Heart left ventricle (tissue), 16 donors: ENCODE results near the gene SMG1. TPM values are rescaled to one million over a fixed set of nuclear protein-coding genes. Genes with fewer than 3 reads are reported as not detected.
"Not testable (repeated sequence)": the region's sequence is repeated elsewhere in the genome, so short reads cannot be mapped to it uniquely, and the experiment has no call there.

Experiments used
- ATAC-seq, 4 donors: fragments of 200-7000 bp; cut with Tn5 transposase; one replicate each; pipeline ENCODE4 v1.9.1; 2020 to 2022; ENCODE audit warnings: moderate library complexity in 4 of 4, mild to moderate bottlenecking in 3 of 4, moderate number of reproducible peaks in 1 of 4
- DNase-seq, 5 donors: peaks; one replicate each; pipeline ENCODE4 v3.0.0-alpha.2; 2020
- H3K27ac ChIP-seq, 12 donors: fragments of 200-600 bp; sonication (generic) in 4 of 12; one replicate each; pipeline versions ENCODE4 v1.5.0 to v1.8.0; 2016 to 2022; ENCODE audit warnings: mild to moderate bottlenecking in 2 of 12
- H3K27me3 ChIP-seq, 9 donors: fragments of 200-600 bp; sonication (generic) in 2 of 9; one replicate each; pipeline versions ENCODE4 v1.5.1 to v1.8.0; 2016 to 2022; ENCODE audit warnings: mild to moderate bottlenecking in 3 of 9
- H3K36me3 ChIP-seq, 9 donors: fragments of 200-600 bp; sonication (generic) in 2 of 9; one replicate each; pipeline versions ENCODE4 v1.5.0 to v1.8.0; 2018 to 2022; ENCODE audit warnings: mild to moderate bottlenecking in 2 of 9
- H3K4me1 ChIP-seq, 12 donors: fragments of 200-600 bp; sonication (generic) in 4 of 12; one replicate each; pipeline versions ENCODE4 v1.5.0 to v1.8.0; 2016 to 2022; ENCODE audit warnings: mild to moderate bottlenecking in 3 of 12
- H3K4me3 ChIP-seq, 12 donors: fragments of 200-600 bp; sonication (generic) in 4 of 12; one replicate each; pipeline versions ENCODE4 v1.5.0 to v1.8.0; 2017 to 2022; ENCODE audit warnings: mild to moderate bottlenecking in 9 of 12, moderate library complexity in 4 of 12
- H3K9me3 ChIP-seq, 12 donors: fragments of 200-600 bp; sonication (generic) in 4 of 12; one replicate each; pipeline versions ENCODE4 v1.5.0 to v1.8.0; 2016 to 2022; ENCODE audit warnings: mild to moderate bottlenecking in 1 of 12
- POLR2A ChIP-seq, 2 donors: fragments of 450-650 bp; IDR thresholded peaks; one replicate each; pipeline ENCODE4 v1.6.1; 2017; ENCODE audit warnings: antibody characterized with exemption in 2 of 2, mild to moderate bottlenecking in 2 of 2, moderate library complexity in 2 of 2
- WGBS, 4 donors: extraction: QIAGEN DNeasy Blood & Tissue Kit in 2 of 4; methylation state at CpG; one replicate each; pipeline versions ENCODE4 v1.1.5 to v1.1.7; 2013 to 2018; 5-methylcytosine and 5-hydroxymethylcytosine counted together
- intact Hi-C, 10 donors: fragments of 100-400 bp; cut with DNase I; formaldehyde crosslinking; loops; one replicate each; pipeline versions ENCODE4 v1.11.1 to v1.14.2; 2022
- polyA plus RNA-seq, 2 donors: library from polyadenylated mRNA; stranded (reverse); fragments of 200-250 nt; gene quantifications; one replicate each; pipeline ENCODE4 v1.2.3, GENCODE V29; 2013
- total RNA-seq, 9 donors: library from RNA; depleted of rRNA in 2 of 9; stranded (reverse); fragments of >200 nt in 2 of 9; fragmentation: NEBNext Ultra II Directional in 3 of 9; extraction: Animal tissue kit (Norgen Biotek cat#: 25700) in 3 of 9; gene quantifications; one replicate each; pipeline versions ENCODE4 v1.1.0 to v1.2.4, GENCODE V29; 2016 to 2023
- TF ChIP-seq, protein P1 (sequence below), 12 donors: fragments of 200-600 bp; sonication (generic) in 4 of 12; IDR thresholded peaks; one replicate each; pipeline versions ENCODE4 v1.5.0 to v1.8.0; 2018 to 2022; ENCODE audit warnings: antibody characterized with exemption in 12 of 12, mild to moderate bottlenecking in 5 of 12
- donor health status: ischemic (EF 13 %, LVEDD 7.1; RV severe dilation, severe dysfunction).
- donor health status: healthy with polysubstance abuse.
- donor health status: DM: no; HTN: yes; CAD: no.
- donor health status: DM: no; HTN: no; CAD: no.
- donor health status: ischemic (EF 25% LVEDD 6.9; RV normal size, moderate dysfunction).
- donor health status: ischemic (EF 25% LVEDD 5.7; RV mildly dilated, moderate dysfunction).
- donor health status: healthy.
- donor health status: DM: yes; HTN: yes; CAD: no.
- donor health status: ischemic (EF 35%, LVEDD 5.7; RV mildly dilated, moderate dysfunction).
- donor health status: nonischemic (EF 11% LVEDD 7.7; RV severe dilation, severe dysfunction).
- donor health status: DM: yes; HTN: yes; CAD: no.
- donor health status: PGD.
- donor health status: ischemic (EF 29% LVEDD 5.4; RV normal size, mild dysfunction).
- donor health status: nonischemic (EF 23%, LVEDD 6.1; RV moderate dilation, normal function).

Gene SMG1
- total and polyA plus RNA-seq, 11 donors: 15.9 to 78.0 (median 46.8) TPM

DNA sequence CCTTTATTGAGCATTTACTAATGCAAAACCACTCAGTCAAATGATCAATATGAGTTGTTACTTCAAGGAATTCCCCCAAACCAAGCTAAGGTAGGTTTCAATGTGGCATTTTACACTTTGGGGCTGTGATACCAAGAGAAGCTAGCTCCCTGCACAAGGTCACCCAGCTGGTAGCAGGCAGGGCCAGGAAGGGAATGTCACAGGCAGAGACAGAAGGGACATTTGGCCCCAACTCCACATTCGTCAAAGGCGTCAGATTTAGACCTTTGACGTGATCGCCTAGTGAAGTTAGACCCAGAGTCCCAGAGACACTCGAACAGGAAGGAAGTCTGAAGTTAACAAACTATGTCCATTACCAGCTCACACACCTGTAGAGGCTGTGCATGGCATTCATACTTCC lies 5.5 kb upstream of the SMG1 start:
- Histone ChIP-seq H3K4me1 (peaks cover 0 to 19% (median 7%) of the 10 kb centered on the region in 12 donors), H3K27me3 (no peaks in the 10 kb centered on the region), H3K36me3 (no peaks in the 10 kb centered on the region), H3K27ac (peak overlapping the region; percentile 76 to 97 (median 88)), H3K4me3 (no peak overlapping the region), H3K9me3 (no peaks in the 10 kb centered on the region)
- TF ChIP-seq, protein P1, sequence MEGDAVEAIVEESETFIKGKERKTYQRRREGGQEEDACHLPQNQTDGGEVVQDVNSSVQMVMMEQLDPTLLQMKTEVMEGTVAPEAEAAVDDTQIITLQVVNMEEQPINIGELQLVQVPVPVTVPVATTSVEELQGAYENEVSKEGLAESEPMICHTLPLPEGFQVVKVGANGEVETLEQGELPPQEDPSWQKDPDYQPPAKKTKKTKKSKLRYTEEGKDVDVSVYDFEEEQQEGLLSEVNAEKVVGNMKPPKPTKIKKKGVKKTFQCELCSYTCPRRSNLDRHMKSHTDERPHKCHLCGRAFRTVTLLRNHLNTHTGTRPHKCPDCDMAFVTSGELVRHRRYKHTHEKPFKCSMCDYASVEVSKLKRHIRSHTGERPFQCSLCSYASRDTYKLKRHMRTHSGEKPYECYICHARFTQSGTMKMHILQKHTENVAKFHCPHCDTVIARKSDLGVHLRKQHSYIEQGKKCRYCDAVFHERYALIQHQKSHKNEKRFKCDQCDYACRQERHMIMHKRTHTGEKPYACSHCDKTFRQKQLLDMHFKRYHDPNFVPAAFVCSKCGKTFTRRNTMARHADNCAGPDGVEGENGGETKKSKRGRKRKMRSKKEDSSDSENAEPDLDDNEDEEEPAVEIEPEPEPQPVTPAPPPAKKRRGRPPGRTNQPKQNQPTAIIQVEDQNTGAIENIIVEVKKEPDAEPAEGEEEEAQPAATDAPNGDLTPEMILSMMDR (IDR thresholded peaks at IDR 0.05): no peak
- TF ChIP-seq POLR2A (IDR thresholded peaks at IDR 0.05): peak in 1 of 2 donors; percentile 80
- DNase-seq (peak in 4 of 5 donors; percentile 69 to 87 (median 77)), ATAC-seq (peak; percentile 87 to 96 (median 94))
- WGBS, 4 donors: 18 to 28% (median 22%) methylated on average over 5 of the region's 5 CpGs
- intact Hi-C loops: loop anchor here in 1 of 10 donors (5.0 kb wide), 1 partner anchor 36 kb away; no protein-coding TSS in a partner anchor

DNA sequence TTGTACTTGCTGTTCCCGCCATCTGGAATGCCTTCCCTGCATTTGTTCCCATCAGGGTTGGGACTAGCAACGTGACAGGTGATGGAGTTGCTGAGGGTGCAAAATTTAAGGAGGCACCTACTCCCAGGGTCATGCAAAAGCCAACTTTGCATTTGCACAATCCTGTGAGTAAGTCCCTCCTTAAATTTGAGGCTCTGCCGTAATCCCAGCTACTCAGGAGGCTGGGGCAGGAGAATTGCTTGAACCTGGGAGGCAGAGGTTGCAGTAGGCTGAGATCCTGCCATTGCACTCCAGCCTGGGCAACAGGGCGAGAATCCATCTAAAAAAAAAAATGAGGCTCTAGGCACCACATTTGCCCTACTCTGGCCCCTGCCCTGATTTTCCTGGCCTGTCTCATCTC lies 3.9 kb upstream of the SMG1 start:
- DNase-seq, H3K9me3 ChIP-seq, H3K27me3 ChIP-seq, ATAC-seq, H3K36me3 ChIP-seq, H3K4me3 ChIP-seq: not testable (repeated sequence)
- 63 to 75% (median 66%) methylated on average over 4 of the region's 4 CpGs for WGBS, 4 donors
- intact Hi-C loops: loop anchor here in 1 of 10 donors (5.0 kb wide), 1 partner anchor 37 kb away; no protein-coding TSS in a partner anchor
- H3K4me1 ChIP-seq: peaks cover 0 to 19% (median 7%) of the 10 kb centered on the region in 12 donors
- peak overlapping the region in 1 of 12 donors; percentile 92 for H3K27ac ChIP-seq

DNA sequence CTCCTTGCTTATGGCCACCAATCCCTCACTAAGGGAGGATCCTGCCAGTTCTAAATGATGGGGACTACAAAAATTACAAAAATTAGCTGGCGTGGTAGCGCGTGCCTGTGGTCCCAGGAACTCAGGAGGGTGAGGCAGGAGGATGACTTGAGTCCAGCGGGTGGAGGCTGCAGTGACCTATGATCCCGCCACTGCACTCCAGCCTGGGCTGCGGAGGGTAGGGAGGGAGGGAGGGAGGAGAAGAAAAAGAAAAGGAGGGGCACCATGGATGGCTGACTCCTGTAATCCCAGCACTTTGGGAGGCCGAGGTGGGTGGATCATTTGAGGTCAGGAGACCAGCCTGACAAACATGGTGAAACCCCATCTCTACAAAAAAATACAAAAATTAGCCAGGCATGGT lies 1.9 kb upstream of the SMG1 start:
- H3K27me3 ChIP-seq, H3K9me3 ChIP-seq, DNase-seq, ATAC-seq, H3K36me3 ChIP-seq, H3K27ac ChIP-seq, H3K4me3 ChIP-seq: not testable (repeated sequence)
- 90 to 94% (median 92%) methylated on average over 7 of the region's 7 CpGs for WGBS, 4 donors
- H3K4me1 ChIP-seq: peaks cover 0 to 34% (median 13%) of the 10 kb centered on the region in 12 donors
- intact Hi-C loops: loop anchor here in 1 of 10 donors (5.0 kb wide), 1 partner anchor 34 kb away; no protein-coding TSS in a partner anchor

DNA sequence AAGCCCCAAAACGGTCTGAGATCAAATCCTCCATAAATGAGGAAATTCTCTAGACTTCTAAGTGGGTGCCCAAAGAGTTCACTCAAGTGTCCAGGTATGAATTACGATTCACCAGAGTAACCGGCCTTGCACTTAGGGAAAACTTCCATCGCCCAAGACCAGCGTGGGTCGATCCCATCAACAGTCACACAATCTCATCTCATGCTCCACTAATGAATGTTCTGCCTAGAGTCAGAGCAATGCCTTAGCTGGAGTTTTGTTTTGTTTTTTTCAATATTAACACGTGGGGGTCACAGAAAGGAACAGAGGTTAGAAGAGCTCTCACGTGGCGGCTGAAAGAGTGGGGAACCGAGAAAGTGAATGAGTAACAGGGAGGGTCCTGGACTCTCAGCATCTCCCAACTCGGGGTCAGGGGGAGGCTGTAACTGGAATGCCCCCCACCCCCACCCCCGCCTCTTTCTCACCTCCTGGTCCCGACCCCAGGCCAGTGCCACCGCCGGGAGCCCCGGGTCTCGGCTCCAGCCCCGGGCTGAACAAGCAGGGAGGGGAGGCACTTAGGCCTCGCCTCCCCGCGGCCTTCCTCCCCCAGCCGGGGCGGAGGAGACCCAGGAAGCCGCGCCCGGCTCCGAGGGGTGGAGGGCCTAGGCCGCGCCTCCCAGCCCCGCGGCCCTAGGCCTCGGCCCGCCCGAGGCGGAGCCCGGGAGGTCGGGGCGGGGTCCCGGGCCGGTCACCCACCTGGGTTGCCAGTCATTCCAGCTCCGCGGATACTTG lies 808 bp downstream of the SMG1 start:
- H3K9me3 ChIP-seq, H3K36me3 ChIP-seq, H3K27me3 ChIP-seq: not testable (repeated sequence)
- ATAC-seq: peak in 3 of 4 donors; percentile 48 to 78 (median 77)
- WGBS, 4 donors: 0 to 1% (median 0%) methylated on average over 29 to 42 of the region's 42 CpGs
- peak; percentile 33 to 77 (median 56) for DNase-seq
- peaks cover 0 to 33% (median 8%) of the 10 kb centered on the region in 12 donors for H3K4me1 ChIP-seq
- intact Hi-C loops: loop anchor here in 1 of 10 donors (5.0 kb wide), 1 partner anchor 37 kb away; no protein-coding TSS in a partner anchor
- H3K4me3 ChIP-seq: peak overlapping the region; percentile 47 to 93 (median 82)
- H3K27ac ChIP-seq: peak overlapping the region; percentile 84 to 97 (median 94)

DNA sequence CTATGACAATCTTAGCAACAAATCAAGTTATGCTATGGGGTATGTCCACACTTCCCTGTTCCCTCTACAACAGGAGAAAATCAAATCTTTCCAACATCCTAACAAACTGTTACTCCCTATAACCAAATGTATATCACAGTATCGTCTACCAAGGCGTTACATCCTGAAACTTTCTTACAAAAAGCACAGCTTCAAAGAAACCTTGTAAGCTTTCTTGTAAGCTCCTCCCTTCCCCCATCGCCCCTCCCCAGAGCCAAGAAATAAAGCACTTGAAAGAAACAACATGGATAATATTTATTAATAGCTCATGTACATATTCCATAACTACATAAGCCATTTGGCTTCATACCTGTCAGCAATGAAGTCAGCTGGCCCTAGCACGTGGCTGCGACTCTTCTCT lies 2.3 kb downstream of the SMG1 start:
- Histone ChIP-seq H3K4me1 (peaks cover 0 to 33% (median 11%) of the 10 kb centered on the region in 12 donors), H3K4me3 (peak overlapping the region in 6 of 12 donors; percentile 71 to 93 (median 85)), H3K27ac (peak overlapping the region in 7 of 12 donors; percentile 4 to 94 (median 89))
- ATAC-seq, H3K36me3 ChIP-seq, intact Hi-C loops, H3K27me3 ChIP-seq, DNase-seq, H3K9me3 ChIP-seq: not testable (repeated sequence)
- WGBS, 4 donors: 16 to 25% (median 20%) methylated on average over 5 of the region's 5 CpGs

DNA sequence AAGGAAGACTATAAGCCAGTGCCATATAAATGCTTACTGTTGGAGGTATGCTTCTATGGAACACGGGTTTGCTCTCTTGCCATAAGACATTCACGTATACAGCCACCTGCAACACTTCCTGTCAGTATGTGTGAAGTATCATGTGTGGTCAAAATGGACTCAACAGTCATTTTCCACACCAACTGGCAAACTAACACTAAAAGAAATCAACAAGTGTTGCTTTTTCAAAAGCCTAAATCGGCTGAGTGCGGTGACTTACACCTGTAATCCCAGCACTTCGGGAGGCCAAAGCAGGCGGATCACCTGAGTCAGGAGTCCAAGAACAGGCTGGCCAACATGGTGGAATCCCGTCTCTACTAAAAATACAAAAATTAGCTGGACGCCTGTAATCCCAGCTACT lies 3.1 kb downstream of the SMG1 start:
- H3K36me3 ChIP-seq, H3K9me3 ChIP-seq, ATAC-seq, DNase-seq, intact Hi-C loops, H3K27me3 ChIP-seq: not testable (repeated sequence)
- H3K4me1 ChIP-seq: peaks cover 0 to 33% (median 11%) of the 10 kb centered on the region in 12 donors
- 62 to 74% (median 73%) methylated on average over 8 of the region's 8 CpGs for WGBS, 4 donors
- H3K4me3 ChIP-seq: peak overlapping the region in 1 of 12 donors; percentile 79
- H3K27ac ChIP-seq: peak overlapping the region in 3 of 12 donors; percentile 5 to 29 (median 19)

DNA sequence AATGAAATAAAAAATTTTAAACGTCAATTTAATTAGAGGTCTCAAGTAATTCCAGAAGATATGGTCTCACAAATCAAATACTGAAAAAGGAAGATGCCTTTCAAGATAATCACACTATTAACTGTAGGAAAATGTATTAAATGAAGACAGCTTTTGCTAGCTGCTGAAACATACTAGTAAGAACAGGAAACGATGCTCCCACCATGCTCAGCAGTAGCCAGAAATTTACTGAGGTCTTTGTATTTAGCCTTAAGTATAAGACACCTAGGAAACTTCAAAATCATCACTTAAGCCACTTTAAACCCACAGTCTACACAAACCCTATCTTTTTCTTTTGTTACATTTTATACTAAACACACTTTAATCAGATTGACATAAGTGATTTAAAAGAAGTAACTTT lies 16.6 kb downstream of the SMG1 start:
- WGBS, 4 donors: 38 to 47% (median 42%) methylated on average over 2 of the region's 2 CpGs
- not testable (repeated sequence) for ATAC-seq

DNA sequence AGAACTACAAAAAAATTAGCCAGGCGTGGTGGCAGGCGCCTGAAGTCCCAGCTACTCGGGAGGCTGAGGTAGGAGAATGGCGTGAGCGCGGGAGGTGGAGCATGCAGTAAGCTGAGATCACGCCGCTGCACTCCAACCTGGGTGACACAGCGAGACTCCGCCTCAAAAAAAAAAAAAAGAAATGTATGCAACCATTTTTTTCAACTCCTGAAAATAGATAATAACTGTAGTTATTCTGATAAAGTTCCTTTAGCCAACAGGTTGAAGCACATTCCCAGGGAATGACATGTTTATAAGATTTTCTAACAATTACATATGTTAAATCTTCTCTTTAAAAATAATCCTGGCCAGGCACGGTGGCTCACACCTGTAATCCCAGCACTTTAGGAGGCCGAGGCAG lies 17.5 kb downstream of the SMG1 start:
- H3K4me3 ChIP-seq, H3K9me3 ChIP-seq, DNase-seq, H3K27me3 ChIP-seq, ATAC-seq, H3K36me3 ChIP-seq, H3K27ac ChIP-seq, intact Hi-C loops: not testable (repeated sequence)
- peaks cover 0 to 34% (median 8%) of the 10 kb centered on the region in 12 donors for H3K4me1 ChIP-seq
- WGBS, 4 donors: 88 to 93% (median 90%) methylated on average over 12 of the region's 12 CpGs

More for the DNA sequence above, 16.6 kb downstream of the SMG1 start:
- H3K36me3 ChIP-seq, DNase-seq, H3K27ac ChIP-seq, H3K9me3 ChIP-seq, H3K4me3 ChIP-seq, H3K27me3 ChIP-seq, intact Hi-C loops: not testable (repeated sequence)
- H3K4me1 ChIP-seq: peaks cover 0 to 34% (median 8%) of the 10 kb centered on the region in 12 donors

DNA sequence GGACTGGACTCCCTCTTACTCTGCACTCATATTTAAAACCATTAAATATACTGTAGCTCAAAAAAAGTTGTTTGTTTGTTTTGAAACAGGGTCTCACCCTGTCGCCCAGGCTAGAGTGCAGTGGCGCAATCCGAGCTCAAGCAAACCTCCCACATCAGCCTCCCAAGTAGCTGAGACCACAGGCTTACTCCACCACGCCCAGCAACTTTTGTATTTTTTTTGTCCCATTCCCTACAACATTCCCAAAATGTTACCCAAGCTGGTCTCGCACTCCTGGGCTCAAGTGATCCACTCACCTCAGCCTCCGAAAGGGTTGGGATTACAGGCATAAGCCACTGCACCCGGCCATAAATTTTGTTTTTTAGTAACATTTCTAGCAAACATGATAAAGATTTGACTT lies 23.4 kb downstream of the SMG1 start:
- H3K27me3 ChIP-seq, intact Hi-C loops, H3K9me3 ChIP-seq, H3K27ac ChIP-seq, ATAC-seq, H3K36me3 ChIP-seq, DNase-seq, H3K4me3 ChIP-seq: not testable (repeated sequence)
- H3K4me1 ChIP-seq: peaks cover 0 to 47% (median 23%) of the 10 kb centered on the region in 12 donors
- 93 to 96% (median 94%) methylated on average over 7 of the region's 7 CpGs for WGBS, 4 donors

DNA sequence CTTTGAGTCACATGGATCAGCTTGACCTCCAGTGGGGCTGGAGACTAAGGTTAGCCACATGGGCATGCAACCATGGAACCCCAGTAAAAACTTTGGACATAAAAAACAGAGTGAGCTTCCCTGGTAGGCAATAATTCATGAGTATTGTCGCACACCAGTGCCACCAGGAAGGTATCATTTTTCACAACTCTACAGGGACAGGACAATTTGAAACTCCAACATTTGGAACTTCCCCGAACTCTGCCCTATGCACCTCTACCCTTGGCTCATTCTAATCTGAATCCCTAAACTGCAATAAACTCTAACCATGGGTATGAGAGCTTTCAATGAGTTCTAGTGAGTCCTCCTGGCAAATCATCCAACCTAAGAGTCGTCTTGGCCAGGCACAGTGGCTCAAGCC lies 24.2 kb downstream of the SMG1 start:
- H3K9me3 ChIP-seq, H3K36me3 ChIP-seq, DNase-seq, H3K4me3 ChIP-seq, H3K27me3 ChIP-seq, intact Hi-C loops, ATAC-seq, H3K27ac ChIP-seq: not testable (repeated sequence)
- 74 to 84% (median 78%) methylated on average over 3 of the region's 3 CpGs for WGBS, 4 donors
- H3K4me1 ChIP-seq: peaks cover 0 to 48% (median 28%) of the 10 kb centered on the region in 12 donors
